DMS153 (cell line): ENCODE measurements around the gene RAB44.

ENCODE experiments used
- DNase-seq: peaks from one replicate; lab custom pipeline; 2025; lab: John Stamatoyannopoulos, UW

RAB44 gene

DNA sequence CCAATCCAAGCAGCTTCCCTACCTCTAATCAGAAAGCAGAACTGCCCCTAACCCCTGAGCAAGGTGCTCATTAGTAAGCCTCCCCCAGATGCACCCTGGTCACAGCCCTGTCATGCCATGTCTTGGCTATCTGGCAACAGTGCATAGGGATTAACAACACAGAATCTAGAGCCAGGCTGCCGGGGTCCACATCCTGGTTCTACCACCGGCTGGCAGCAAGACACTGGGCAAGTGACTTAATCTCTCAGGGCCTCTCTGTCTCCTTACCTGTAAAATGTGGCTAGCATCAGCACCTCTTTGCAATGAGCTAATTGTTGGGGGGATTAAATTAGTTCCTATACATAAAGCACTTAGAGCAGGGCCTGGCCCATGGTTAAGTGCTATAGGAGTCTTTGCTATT is 73.5 kb downstream of the RAB44 start:
- DNase-seq, result no peak

DNA sequence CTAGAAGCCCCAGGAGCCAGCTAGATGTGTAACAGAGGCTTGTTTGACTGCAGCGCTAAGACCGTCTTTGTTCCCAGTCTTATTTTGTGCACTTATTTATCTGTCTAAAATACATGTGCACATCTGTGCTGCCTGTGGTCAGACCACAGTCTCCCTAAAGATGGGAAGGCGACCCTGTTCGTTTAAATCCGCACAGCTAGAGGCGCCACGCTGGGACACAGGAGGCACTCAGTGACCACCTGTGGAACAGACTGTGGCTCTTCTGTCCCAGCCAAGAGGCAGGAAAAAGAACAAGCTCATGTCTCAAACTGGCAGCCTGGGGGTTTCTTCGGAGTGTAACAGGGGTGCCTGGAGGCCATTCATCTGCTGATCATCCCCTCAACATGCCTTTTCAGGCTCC is 74.8 kb downstream of the RAB44 start:
- no peak for DNase-seq

DNA sequence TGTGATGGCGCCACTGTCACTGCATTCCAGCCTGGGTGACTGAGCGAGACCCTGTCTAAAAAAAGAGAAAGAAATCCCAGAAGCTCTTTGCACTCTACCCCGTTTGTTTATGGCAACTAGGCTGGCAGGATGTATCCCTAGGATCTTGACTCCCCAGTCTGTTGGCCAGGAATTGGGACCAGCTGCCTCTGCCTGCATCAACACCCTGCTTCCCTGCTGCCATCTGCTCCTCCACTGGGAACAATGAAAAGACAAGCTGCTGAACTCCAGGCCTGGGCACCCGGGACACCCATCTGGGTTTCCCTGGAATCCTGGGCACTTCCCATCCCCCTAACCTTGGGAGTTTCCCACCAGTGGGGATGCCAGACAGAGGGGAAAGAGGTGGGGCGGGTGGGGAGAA is 76.7 kb downstream of the RAB44 start:
- no peak for DNase-seq

DNA sequence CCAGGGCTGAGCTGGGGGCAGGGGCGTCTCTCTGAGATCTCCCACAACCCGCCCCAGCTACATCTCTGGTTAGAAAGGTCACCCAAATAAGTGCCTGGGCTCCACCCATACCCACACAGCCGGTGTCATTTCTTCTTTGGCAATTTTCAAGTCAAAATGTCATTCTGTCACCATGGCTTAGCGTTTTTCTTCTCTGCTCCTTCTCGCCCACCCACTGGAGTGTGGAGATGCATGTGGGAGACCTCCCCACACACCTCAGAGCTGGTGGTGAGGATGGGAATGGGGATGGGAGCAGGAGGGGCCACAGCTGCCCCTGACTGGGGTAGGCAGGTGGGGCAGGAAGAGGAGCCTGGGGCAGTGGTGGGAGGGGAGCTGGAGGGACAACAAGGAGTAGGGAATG is 78.5 kb downstream of the RAB44 start:
- no peak for DNase-seq

DNA sequence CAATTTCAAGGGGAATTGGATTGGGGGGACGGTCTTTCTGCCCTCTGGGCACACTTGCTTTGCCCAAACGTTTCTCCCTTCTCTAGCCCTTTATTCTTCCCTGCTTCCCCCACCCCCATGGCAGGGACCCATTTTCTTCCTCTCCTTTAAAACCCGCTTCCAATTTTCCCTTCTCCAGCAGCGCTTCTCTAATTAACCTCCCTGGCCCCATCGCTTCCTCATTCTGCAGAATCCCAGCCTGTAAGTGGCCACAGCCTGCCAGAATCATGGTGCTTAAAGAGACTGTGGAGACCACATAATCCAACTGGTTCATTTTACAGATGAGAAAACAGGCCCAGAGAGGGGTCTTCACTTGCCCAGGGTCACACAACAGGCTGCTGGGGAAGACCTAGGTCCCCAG is 80.2 kb downstream of the RAB44 start:
- DNase-seq, result no peak

DNA sequence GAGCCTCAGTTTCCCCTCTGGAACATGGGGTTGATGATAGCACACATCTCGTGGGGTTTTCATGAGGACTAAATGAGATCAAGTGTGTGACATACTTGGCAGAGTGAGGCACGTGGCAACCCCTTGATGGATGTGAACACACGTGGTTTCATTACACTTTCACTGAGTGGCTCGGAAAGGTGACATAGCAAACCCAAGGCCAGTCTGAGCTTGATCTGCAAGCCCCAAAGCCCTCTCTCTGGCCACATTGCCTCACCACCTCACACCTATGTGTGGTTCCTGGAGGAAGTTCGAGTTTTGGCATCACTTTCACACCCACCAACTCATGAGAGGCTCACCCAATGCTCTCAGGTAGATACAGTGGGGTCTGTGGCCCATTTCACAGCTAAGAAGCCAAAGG is 81.6 kb downstream of the RAB44 start:
- no peak for DNase-seq

DNA sequence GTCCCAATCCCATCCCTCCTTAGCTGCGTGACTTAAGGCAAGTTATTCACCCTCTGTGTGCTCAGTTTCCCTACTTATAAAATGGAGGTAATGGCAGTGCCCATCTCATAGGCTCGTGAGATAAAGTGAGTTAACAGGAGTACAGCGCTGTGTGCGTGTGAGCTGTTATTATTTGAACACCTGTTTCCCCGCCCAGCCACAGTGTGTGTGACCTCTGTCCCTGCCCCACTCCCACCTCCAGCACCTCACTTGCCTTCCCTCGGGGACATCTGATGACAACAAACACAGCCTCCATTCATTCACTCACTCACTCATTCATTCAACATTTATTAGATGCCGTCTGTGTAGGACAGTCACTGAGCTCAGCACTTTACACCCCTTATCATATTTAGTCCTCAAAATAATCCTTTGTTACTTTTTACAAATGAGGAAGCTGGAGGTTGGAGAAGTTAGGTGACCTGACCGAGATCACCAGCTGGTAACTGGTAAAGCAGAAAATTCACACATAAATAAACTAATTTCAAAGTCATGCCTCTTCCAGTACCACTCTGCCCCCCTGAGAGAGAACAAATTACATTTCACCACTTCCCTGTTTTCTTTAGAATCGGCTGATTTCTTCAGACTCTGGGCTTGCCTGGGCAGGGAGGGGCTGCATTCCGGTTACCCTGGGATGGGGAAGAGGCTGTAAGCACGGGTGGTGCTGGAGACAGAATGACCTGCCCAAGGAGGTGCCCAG is 83.0 kb downstream of the RAB44 start:
- no peak for DNase-seq

DNA sequence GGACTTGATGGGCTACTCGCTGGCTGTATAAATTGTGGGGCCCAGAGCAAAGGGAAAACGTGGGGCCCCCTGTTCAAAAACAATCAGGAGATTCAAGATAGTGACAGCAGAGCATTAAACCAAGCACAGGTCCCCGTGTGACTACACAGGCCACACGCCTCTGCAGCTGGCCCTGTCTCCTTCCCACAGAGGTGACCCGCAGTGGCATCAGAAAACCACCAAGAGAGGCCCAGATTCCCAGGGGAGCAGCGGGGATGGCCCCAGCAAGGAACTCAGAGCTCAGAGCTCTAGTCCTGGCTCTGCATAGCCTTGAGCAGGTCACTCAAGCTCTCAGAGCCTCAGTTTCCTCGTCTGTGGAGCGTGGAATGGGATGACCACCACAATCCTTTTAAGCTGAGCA is 84.0 kb downstream of the RAB44 start:
- DNase-seq, result no peak
